IPS DF 6.9 (cell line): ENCODE results near the gene CSNK1G2.

Source experiments
- DNase-seq: peaks from one replicate; pipeline ENCODE4 v3.0.0-alpha.2; 2013; ENCODE audit warnings: low read depth, low spot score
- H3K27ac ChIP-seq: one replicate; pipeline ENCODE4 v1.5.1; 2013; ENCODE audit warnings: low read length, control low read depth
- H3K27me3 ChIP-seq: 2 replicates; pipeline ENCODE4 v1.6.1; 2013; ENCODE audit warnings: mild to moderate bottlenecking, low read length; ENCODE audit not compliant: control insufficient read depth, insufficient read depth
- H3K36me3 ChIP-seq: 2 replicates; pipeline ENCODE4 v1.6.1; 2013; ENCODE audit warnings: low read length; ENCODE audit not compliant: control insufficient read depth, insufficient read depth
- H3K4me1 ChIP-seq: 2 replicates; pipeline ENCODE4 v1.6.1; 2013; ENCODE audit warnings: low read length; ENCODE audit not compliant: control insufficient read depth, insufficient read depth
- H3K4me3 ChIP-seq: 2 replicates; pipeline ENCODE4 v1.5.1; 2013; ENCODE audit warnings: mild to moderate bottlenecking, low read length
- H3K9me3 ChIP-seq: 2 replicates; pipeline ENCODE4 v1.6.1; 2013; ENCODE audit warnings: low read length, inconsistent platforms; ENCODE audit not compliant: control insufficient read depth, insufficient read depth
- WGBS: extraction: QIAGEN DNeasy Blood & Tissue Kit; methylation state at CpG from one replicate; pipeline ENCODE4 v1.1.7; 2013; ENCODE audit warnings: mixed read lengths, missing lambda C conversion rate; ENCODE audit not compliant: insufficient read length, insufficient coverage; 5-methylcytosine and 5-hydroxymethylcytosine counted together

Gene CSNK1G2

GRCh38 chr19:2003874-2004273 lies 62.9 kb downstream of the CSNK1G2 start:
- no CpG with 5 or more reads among the region's 4 CpGs for WGBS
- Histone ChIP-seq H3K4me1 (no peaks in the 10 kb centered on the region), H3K9me3 (no peaks in the 10 kb centered on the region), H3K36me3 (peaks cover 6% of the 10 kb centered on the region; the same call in 1 of the 2 replicates), H3K27me3 (no peaks in the 10 kb centered on the region), H3K27ac (no peak overlapping the region), H3K4me3 (no peak overlapping the region)
- DNase-seq, result no peak

GRCh38 chr19:2010135-2010668 lies 69.2 kb downstream of the CSNK1G2 start:
- H3K9me3 ChIP-seq, result no peaks in the 10 kb centered on the region
- no peak for DNase-seq
- H3K4me1 ChIP-seq, result peaks cover 6% of the 10 kb centered on the region; the same call in 1 of the 2 replicates
- no CpG with 5 or more reads among the region's 20 CpGs for WGBS
- H3K27me3 ChIP-seq, result no peaks in the 10 kb centered on the region
- no peak overlapping the region for H3K27ac ChIP-seq
- 0 out of 2 replicates have a peak, but pooled peaks cover 2% of the 10 kb centered on the region for H3K36me3 ChIP-seq
- H3K4me3 ChIP-seq, result no peak overlapping the region

- H3K36me3 ChIP-seq, result 0 out of 2 replicates have a peak, but pooled peaks cover 2% of the 10 kb centered on the region
- peaks cover 6% of the 10 kb centered on the region; the same call in 1 of the 2 replicates for H3K4me1 ChIP-seq
- WGBS, result no CpG with 5 or more reads among the region's 12 CpGs
- H3K9me3 ChIP-seq, result no peaks in the 10 kb centered on the region
- no peaks in the 10 kb centered on the region for H3K27me3 ChIP-seq
- DNase-seq, result no peak
- no peak overlapping the region for H3K27ac ChIP-seq
- no peak overlapping the region for H3K4me3 ChIP-seq
These were observed 70.2 kb downstream of the CSNK1G2 start for GRCh38 chr19:2011169-2011568.

- H3K36me3 ChIP-seq, result 0 out of 2 replicates have a peak, but pooled peaks cover 2% of the 10 kb centered on the region
- H3K27ac ChIP-seq, result no peak overlapping the region
- no peaks in the 10 kb centered on the region for H3K9me3 ChIP-seq
- no peak for DNase-seq
- H3K27me3 ChIP-seq, result no peaks in the 10 kb centered on the region
- no CpG with 5 or more reads among the region's 21 CpGs for WGBS
- no peak overlapping the region for H3K4me3 ChIP-seq
- H3K4me1 ChIP-seq, result peaks cover 6% of the 10 kb centered on the region; the same call in 1 of the 2 replicates
These were observed 72.1 kb downstream of the CSNK1G2 start for GRCh38 chr19:2012941-2013682.

GRCh38 chr19:2013683-2013961 lies 72.7 kb downstream of the CSNK1G2 start:
- H3K4me3 ChIP-seq, result no peak overlapping the region
- H3K27ac ChIP-seq, result no peak overlapping the region
- no peaks in the 10 kb centered on the region for H3K27me3 ChIP-seq
- H3K4me1 ChIP-seq, result peaks cover 6% of the 10 kb centered on the region; the same call in 1 of the 2 replicates
- DNase-seq, result no peak
- no CpG with 5 or more reads among the region's 6 CpGs for WGBS
- H3K9me3 ChIP-seq, result no peaks in the 10 kb centered on the region
- 0 out of 2 replicates have a peak, but pooled peaks cover 2% of the 10 kb centered on the region for H3K36me3 ChIP-seq

GRCh38 chr19:2014131-2014571 lies 73.2 kb downstream of the CSNK1G2 start:
- Histone ChIP-seq H3K4me1 (peaks cover 6% of the 10 kb centered on the region; the same call in 1 of the 2 replicates), H3K4me3 (no peak overlapping the region), H3K27ac (no peak overlapping the region), H3K9me3 (no peaks in the 10 kb centered on the region), H3K36me3 (0 out of 2 replicates have a peak, but pooled peaks cover 2% of the 10 kb centered on the region), H3K27me3 (no peaks in the 10 kb centered on the region)
- DNase-seq, result no peak
- no CpG with 5 or more reads among the region's 5 CpGs for WGBS

GRCh38 chr19:2014731-2015607 lies 74.0 kb downstream of the CSNK1G2 start:
- 0 out of 2 replicates have a peak, but pooled peaks cover 2% of the 10 kb centered on the region for H3K36me3 ChIP-seq
- H3K9me3 ChIP-seq, result no peaks in the 10 kb centered on the region
- WGBS, result no CpG with 5 or more reads among the region's 74 CpGs
- H3K27ac ChIP-seq, result no peak overlapping the region
- peak overlapping the region; percentile 98 for H3K4me3 ChIP-seq
- peaks cover 6% of the 10 kb centered on the region; the same call in 1 of the 2 replicates for H3K4me1 ChIP-seq
- DNase-seq, result no peak
- no peaks in the 10 kb centered on the region for H3K27me3 ChIP-seq

GRCh38 chr19:2015608-2015950 lies 74.6 kb downstream of the CSNK1G2 start, which contains the start of gene BTBD2:
BTBD2 (minus strand) TSS chr19:2015714; CDS start chr19:2015703, 11 bp downstream.
- no peak for DNase-seq
- no peaks in the 10 kb centered on the region for H3K27me3 ChIP-seq
- H3K4me1 ChIP-seq, result peaks cover 6% of the 10 kb centered on the region; the same call in 1 of the 2 replicates
- no peaks in the 10 kb centered on the region for H3K9me3 ChIP-seq
- WGBS, result no CpG with 5 or more reads among the region's 20 CpGs
- no peak within 1 kb of the TSS for H3K27ac ChIP-seq
- H3K36me3 ChIP-seq, result 0 out of 2 replicates have a peak, but pooled peaks cover 2% of the 10 kb centered on the region
- H3K4me3 ChIP-seq, result peak within 1 kb of the TSS; percentile 98

- Histone ChIP-seq H3K36me3 (no peaks in the 10 kb centered on the region), H3K4me1 (peaks cover 6% of the 10 kb centered on the region; the same call in 1 of the 2 replicates), H3K4me3 (no peak overlapping the region; the same call in 1 of the 2 replicates), H3K27ac (no peak overlapping the region), H3K9me3 (no peaks in the 10 kb centered on the region), H3K27me3 (no peaks in the 10 kb centered on the region)
- WGBS, result no CpG with 5 or more reads among the region's 23 CpGs
- DNase-seq, result no peak
These were observed 75.3 kb downstream of the CSNK1G2 start for GRCh38 chr19:2016041-2016807.
